SK-N-SH (cell line): ENCODE measurements around the gene MOCOS. TPM values are rescaled to one million over a fixed set of nuclear protein-coding genes. Genes with fewer than 3 reads are reported as not detected.

Experiments used
- CTCF ChIA-PET: fragments of 300-600, 350-600 bp; formaldehyde crosslinking; extraction: SDS; loops from one replicate; lab custom pipeline; 2021; lab: Yijun Ruan, JAX
- POLR2A ChIA-PET: fragments of 350-600 bp; sonication (Branson Sonifier 250); formaldehyde crosslinking; extraction: SDS; loops from one replicate; lab custom pipeline; 2020; ENCODE audit warnings: antibody characterized with exemption, inconsistent platforms; lab: Yijun Ruan, JAX
- DNase-seq: peaks from one replicate; pipeline ENCODE4 v3.0.0; 2012
- H2AFZ ChIP-seq: fragments of 200-600 bp; sonication (generic); 2 replicates; pipeline ENCODE4 v1.8.1; 2016; ENCODE audit warnings: antibody characterized with exemption, mild to moderate bottlenecking, low read depth
- H3F3A ChIP-seq: fragments of 200-600 bp; sonication (generic); replicated peaks from 2 replicates; pipeline ENCODE3; 2016; ENCODE audit warnings: antibody characterized with exemption, mild to moderate bottlenecking; ENCODE audit not compliant: insufficient read depth
- H3K27ac ChIP-seq, 2 experiments: fragments of 200-500 bp in 1 of 2; fragments of 200-600 bp in 1 of 2; sonication (Bioruptor generic) in 1 of 2; sonication (generic), shearing (Covaris generic) in 1 of 2; 2 replicates each; pipeline versions ENCODE4 v1.5.1 to v1.6.1; 2014 to 2016; ENCODE audit warnings: low read depth in 2 of 2, inconsistent platforms in 1 of 2, low read length in 1 of 2, mild to moderate bottlenecking in 1 of 2, mixed read lengths in 1 of 2
- H3K27me3 ChIP-seq: fragments of 200-600 bp; sonication (generic), shearing (Covaris generic); 2 replicates; pipeline ENCODE4 v1.6.1; 2016; ENCODE audit warnings: mixed run types; ENCODE audit not compliant: insufficient read depth
- H3K36me3 ChIP-seq, 2 experiments: fragments of 200-500 bp in 1 of 2; fragments of 200-600 bp in 1 of 2; sonication (Bioruptor generic) in 1 of 2; sonication (generic) in 1 of 2; replicated peaks in 1 of 2; 2 replicates each; pipeline versions ENCODE3 to v1.5.1; 2014 to 2016; ENCODE audit warnings: low read length in 1 of 2, mild to moderate bottlenecking in 1 of 2; ENCODE audit not compliant: insufficient read depth in 2 of 2, control insufficient read depth in 1 of 2
- H3K4me1 ChIP-seq, 2 experiments: fragments of 200-500 bp in 1 of 2; fragments of 200-600 bp in 1 of 2; sonication (Bioruptor generic) in 1 of 2; sonication (generic), shearing (Covaris generic) in 1 of 2; 2 replicates each; pipeline versions ENCODE4 v1.5.1 to v1.6.1; 2014 to 2016; ENCODE audit warnings: low read depth in 1 of 2, low read length in 1 of 2, mixed run types in 1 of 2; ENCODE audit not compliant: insufficient read depth in 2 of 2, control insufficient read depth in 1 of 2
- H3K4me2 ChIP-seq: fragments of 200-600 bp; sonication (generic), shearing (Covaris generic); 2 replicates; pipeline ENCODE4 v1.6.1; 2017; ENCODE audit warnings: mixed run types
- H3K4me3 ChIP-seq, 2 experiments: fragments of 200-500 bp in 1 of 2; fragments of 200-600 bp in 1 of 2; sonication (Bioruptor generic) in 1 of 2; sonication (generic), shearing (Covaris generic) in 1 of 2; 2 replicates each; pipeline versions ENCODE4 v1.5.1 to v1.8.1; 2014 to 2016; ENCODE audit warnings: low read depth in 2 of 2, inconsistent platforms in 1 of 2, low read length in 1 of 2, mild to moderate bottlenecking in 1 of 2, mixed read lengths in 1 of 2, moderate library complexity in 1 of 2
- H3K79me2 ChIP-seq: fragments of 200-600 bp; sonication (generic); 2 replicates; pipeline ENCODE4 v1.8.1; 2017; ENCODE audit warnings: mild to moderate bottlenecking; ENCODE audit not compliant: insufficient read depth
- H3K9ac ChIP-seq: fragments of 200-600 bp; sonication (generic); 2 replicates; pipeline ENCODE4 v1.6.1; 2017; ENCODE audit warnings: mixed run types
- H3K9me2 ChIP-seq: fragments of 200-600 bp; sonication (generic); 2 replicates; pipeline ENCODE4 v1.6.1; 2017; ENCODE audit warnings: mixed run types
- H3K9me3 ChIP-seq: fragments of 200-600 bp; sonication (generic); 2 replicates; pipeline ENCODE4 v1.6.1; 2017; ENCODE audit warnings: mixed run types, mild to moderate bottlenecking, moderate library complexity
- H4K20me1 ChIP-seq: fragments of 200-600 bp; sonication (generic); 2 replicates; pipeline ENCODE4 v1.6.1; 2017; ENCODE audit warnings: mild to moderate bottlenecking, mixed run types; ENCODE audit not compliant: insufficient read depth
- CTCF ChIP-seq: fragments of 200-600 bp; sonication (generic); IDR thresholded peaks from 2 replicates; pipeline ENCODE4 v1.6.1; 2017; ENCODE audit warnings: antibody characterized with exemption, mild to moderate bottlenecking, moderate library complexity
- EP300 ChIP-seq, 2 experiments: IDR thresholded peaks; 2 replicates each; pipeline versions ENCODE4 v1.4.0 to v1.6.1; 2012; ENCODE audit warnings: borderline replicate concordance in 1 of 2, low read depth in 1 of 2, low read length in 1 of 2
- EZH2phosphoT487 ChIP-seq: fragments of 200-600 bp; sonication (generic); IDR thresholded peaks from 2 replicates; pipeline ENCODE4 v1.6.1; 2017; ENCODE audit warnings: low read depth, mixed run types, mild to moderate bottlenecking, antibody characterized with exemption, moderate library complexity, borderline replicate concordance
- FOSL2 ChIP-seq: IDR thresholded peaks from 2 replicates; pipeline ENCODE4 v1.4.0; 2012; ENCODE audit warnings: low read depth, mild to moderate bottlenecking, moderate library complexity, borderline replicate concordance
- FOXJ3 ChIP-seq: sonication (generic); formaldehyde crosslinking; IDR thresholded peaks from 2 replicates; pipeline ENCODE4 v1.5.1; 2020; ENCODE audit warnings: mild to moderate bottlenecking, missing genetic modification reagents
- JUND ChIP-seq: IDR thresholded peaks from 2 replicates; pipeline ENCODE4 v1.4.0; 2012
- MAX ChIP-seq: IDR thresholded peaks from 2 replicates; pipeline ENCODE4 v1.4.0; 2012; ENCODE audit warnings: low read depth
- MEF2A ChIP-seq: IDR thresholded peaks from 2 replicates; pipeline ENCODE4 v1.4.0; 2012; ENCODE audit warnings: low read depth, borderline replicate concordance
- RAD21 ChIP-seq: IDR thresholded peaks from 2 replicates; pipeline ENCODE4 v1.6.1; 2012; ENCODE audit warnings: mild to moderate bottlenecking, low read length
- RCOR1 ChIP-seq: fragments of 150-350 bp; IDR thresholded peaks from 2 replicates; pipeline ENCODE4 v1.6.1; 2017; ENCODE audit warnings: antibody characterized with exemption, low read length
- RFX5 ChIP-seq: IDR thresholded peaks from 2 replicates; pipeline ENCODE4 v1.6.1; 2012; ENCODE audit warnings: mild to moderate bottlenecking, improper control_type of control experiment, low read length
- RXRA ChIP-seq: IDR thresholded peaks from 2 replicates; pipeline ENCODE4 v1.4.0; 2012; ENCODE audit warnings: low read depth, mild to moderate bottlenecking, borderline replicate concordance
- SIN3A ChIP-seq: IDR thresholded peaks from 2 replicates; pipeline ENCODE4 v1.6.1; 2012; ENCODE audit warnings: low read depth, mild to moderate bottlenecking, low read length, moderate library complexity, borderline replicate concordance
- SMC3 ChIP-seq: IDR thresholded peaks from 2 replicates; pipeline ENCODE4 v1.6.1; 2012; ENCODE audit warnings: low read depth, low read length, improper control_type of control experiment
- TAF1 ChIP-seq: IDR thresholded peaks from 2 replicates; pipeline ENCODE4 v1.6.1; 2012; ENCODE audit warnings: low read depth, mild to moderate bottlenecking, low read length, moderate library complexity, borderline replicate concordance
- USF2 ChIP-seq: fragments of 150-350 bp; IDR thresholded peaks from 2 replicates; pipeline ENCODE4 v1.6.1; 2017; ENCODE audit warnings: antibody characterized with exemption, low read length, low read depth, borderline replicate concordance
- YY1 ChIP-seq: IDR thresholded peaks from 2 replicates; pipeline ENCODE4 v1.4.0; 2012; ENCODE audit warnings: low read depth, mild to moderate bottlenecking
- WGBS: methylation state at CpG from one replicate; pipeline ENCODE4 v1.1.6; 2017; ENCODE audit warnings: low lambda C conversion rate; 5-methylcytosine and 5-hydroxymethylcytosine counted together
- polyA plus RNA-seq, 3 experiments: library from polyadenylated mRNA; depleted of rRNA; stranded (reverse); fragments of >200 nt; gene quantifications; 2 replicates each; pipeline ENCODE4 v1.2.3, GENCODE V29; 2012

The MOCOS gene
- polyA plus RNA-seq, 1 of the 3 experiments (the other 2 are of a cell fraction): 1.2 TPM

- H3K36me3 ChIP-seq: no peaks in the 10 kb centered on the region
- no peaks in the 10 kb centered on the region for H4K20me1 ChIP-seq
- no peaks in the 10 kb centered on the region for H3K9me2 ChIP-seq
- no peaks in the 10 kb centered on the region for H3K9me3 ChIP-seq
- no peaks in the 10 kb centered on the region for H3K79me2 ChIP-seq
- DNase-seq: no peak
- H3K4me3 ChIP-seq: no peak overlapping the region
- ChIA-PET CTCF (interaction anchor here (1.6 kb wide), 1 partner anchor 245 kb away, joined by 3 read pairs; no protein-coding TSS in a partner anchor), POLR2A (no interaction called here)
- H3K4me2 ChIP-seq: no peak overlapping the region
- no peak overlapping the region for H3K27ac ChIP-seq
- H3K9ac ChIP-seq: no peak overlapping the region
- H2AFZ ChIP-seq: no peak overlapping the region
- no peaks in the 10 kb centered on the region for H3K4me1 ChIP-seq
- TF ChIP-seq RXRA (no peak), EP300 (IDR thresholded peaks at IDR 0.05; ENCODE audit: borderline replicate concordance in 1 of 2, low read depth in 1 of 2, low read length in 1 of 2) (no peak), TAF1 (no peak), FOSL2 (no peak), RFX5 (no peak), CTCF (no peak)
- no peaks in the 10 kb centered on the region for H3K27me3 ChIP-seq
- no peaks in the 10 kb centered on the region for H3F3A ChIP-seq
- 85% methylated on average over 1 of the region's 1 CpG for WGBS
Observed at GRCh38 chr18:36262971-36263370, 75.7 kb downstream of the MOCOS start.

GRCh38 chr18:36264283-36264682 is 77.0 kb downstream of the MOCOS start:
- H3K4me1 ChIP-seq: no peaks in the 10 kb centered on the region
- H3K27ac ChIP-seq: no peak overlapping the region
- ChIA-PET POLR2A (no interaction called here), CTCF (interaction anchor here (1.6 kb wide), 1 partner anchor 247 kb away, joined by 3 read pairs; no protein-coding TSS in a partner anchor)
- no peaks in the 10 kb centered on the region for H3K9me2 ChIP-seq
- H3K4me3 ChIP-seq: no peak overlapping the region
- no peak overlapping the region for H3K9ac ChIP-seq
- 77% methylated on average over 8 of the region's 8 CpGs for WGBS
- H3K79me2 ChIP-seq: no peaks in the 10 kb centered on the region
- no peaks in the 10 kb centered on the region for H4K20me1 ChIP-seq
- no peak for TF ChIP-seq MEF2A
- no peaks in the 10 kb centered on the region for H3F3A ChIP-seq
- H2AFZ ChIP-seq: no peak overlapping the region
- DNase-seq: no peak
- no peaks in the 10 kb centered on the region for H3K36me3 ChIP-seq
- no peak overlapping the region for H3K4me2 ChIP-seq
- H3K9me3 ChIP-seq: no peaks in the 10 kb centered on the region
- no peaks in the 10 kb centered on the region for H3K27me3 ChIP-seq

GRCh38 chr18:36265015-36265414 is 77.7 kb downstream of the MOCOS start:
- no peaks in the 10 kb centered on the region for H3K4me1 ChIP-seq
- DNase-seq: no peak
- no peak overlapping the region for H3K4me2 ChIP-seq
- no peaks in the 10 kb centered on the region for H3K9me2 ChIP-seq
- no peaks in the 10 kb centered on the region for H4K20me1 ChIP-seq
- H3K27ac ChIP-seq: no peak overlapping the region
- no peaks in the 10 kb centered on the region for H3K79me2 ChIP-seq
- no peak overlapping the region for H2AFZ ChIP-seq
- WGBS: 54% methylated on average over 5 of the region's 5 CpGs
- POLR2A ChIA-PET: no interaction called here
- no peaks in the 10 kb centered on the region for H3K36me3 ChIP-seq
- H3F3A ChIP-seq: no peaks in the 10 kb centered on the region
- H3K27me3 ChIP-seq: no peaks in the 10 kb centered on the region
- H3K9ac ChIP-seq: no peak overlapping the region
- no peaks in the 10 kb centered on the region for H3K9me3 ChIP-seq
- CTCF ChIA-PET: no interaction called here
- H3K4me3 ChIP-seq: no peak overlapping the region
- TF ChIP-seq JUND: no peak
- no peak for TF ChIP-seq USF2
- TF ChIP-seq SMC3: no peak
- no peak for TF ChIP-seq RCOR1
- no peak for TF ChIP-seq RAD21
- no peak for TF ChIP-seq MAX
- TF ChIP-seq FOXJ3 (CRISPR knock-in tag): no peak
- TF ChIP-seq CTCF: no peak
- no peak for TF ChIP-seq TAF1
- TF ChIP-seq MEF2A: no peak
- no peak for TF ChIP-seq YY1
- TF ChIP-seq EZH2phosphoT487: no peak
- no peak for TF ChIP-seq SIN3A
